Brain microvascular endothelial cell (primary cell): Measurements from ENCODE around the gene MAP4K1.
A peak's percentile ranks its signal among the peaks of the same experiment; 100 is the strongest.

Source experiments
- DNase-seq: peaks from one replicate; pipeline ENCODE4 v3.0.0-alpha.2; 2020
- H3K27ac ChIP-seq: fragments of 250-450 bp; sonication (Bioruptor Pico); 2 replicates; pipeline ENCODE4 v1.5.1; 2020; ENCODE audit warnings: mild to moderate bottlenecking, moderate library complexity
- H3K27me3 ChIP-seq: fragments of 250-450 bp; sonication (Bioruptor Pico); replicated peaks from 2 replicates; pipeline ENCODE4 v1.5.1; 2020; ENCODE audit warnings: mild to moderate bottlenecking
- H3K36me3 ChIP-seq: fragments of 250-450 bp; sonication (Bioruptor Pico); replicated peaks from 2 replicates; pipeline ENCODE4 v1.5.1; 2020; ENCODE audit warnings: mild to moderate bottlenecking
- H3K4me3 ChIP-seq: 2 replicates; pipeline ENCODE4 v1.5.1; 2011; ENCODE audit warnings: low read depth, mild to moderate bottlenecking, control low read depth, low read length, moderate library complexity
- in situ Hi-C: cut with HindIII; loops from 2 replicates; pipeline ENCODE4 v1.10.0; 2017; ENCODE audit warnings: low sequenced_read_pairs, low pct_ligation_motif_present
- TF ChIP-seq, protein P1 (sequence below): IDR thresholded peaks from 2 replicates; pipeline ENCODE4 v1.5.1; 2011; ENCODE audit warnings: low read depth, mild to moderate bottlenecking, moderate library complexity, low read length, control low read depth, inconsistent platforms; ENCODE audit errors: missing control alignments

MAP4K1 gene

DNA sequence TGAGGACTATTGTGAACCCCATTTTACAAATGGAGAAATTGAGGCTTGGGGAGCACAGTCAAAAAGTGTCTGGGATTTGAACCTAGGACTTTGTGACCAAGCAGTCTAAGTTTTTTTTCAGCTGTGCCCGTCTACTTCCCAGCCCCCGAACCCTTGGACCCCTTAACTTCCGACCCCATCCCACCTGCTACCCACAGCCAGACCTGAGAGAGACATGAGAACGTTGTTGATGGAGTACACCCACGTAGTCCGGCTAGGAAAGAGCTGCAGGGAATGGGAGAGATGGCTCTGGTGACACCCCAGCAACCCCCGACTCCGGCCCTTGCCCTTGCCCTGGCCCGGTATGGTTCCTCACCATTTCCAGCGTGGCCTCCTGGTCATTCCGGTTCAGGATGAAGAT lies 18.0 kb downstream of the MAP4K1 start:
- no peak for DNase-seq
- no peak overlapping the region for H3K4me3 ChIP-seq
- H3K36me3 ChIP-seq, result no peaks in the 10 kb centered on the region
- H3K27ac ChIP-seq, result no peak overlapping the region
- in situ Hi-C loops, result no loop called here
- TF ChIP-seq, protein P1, sequence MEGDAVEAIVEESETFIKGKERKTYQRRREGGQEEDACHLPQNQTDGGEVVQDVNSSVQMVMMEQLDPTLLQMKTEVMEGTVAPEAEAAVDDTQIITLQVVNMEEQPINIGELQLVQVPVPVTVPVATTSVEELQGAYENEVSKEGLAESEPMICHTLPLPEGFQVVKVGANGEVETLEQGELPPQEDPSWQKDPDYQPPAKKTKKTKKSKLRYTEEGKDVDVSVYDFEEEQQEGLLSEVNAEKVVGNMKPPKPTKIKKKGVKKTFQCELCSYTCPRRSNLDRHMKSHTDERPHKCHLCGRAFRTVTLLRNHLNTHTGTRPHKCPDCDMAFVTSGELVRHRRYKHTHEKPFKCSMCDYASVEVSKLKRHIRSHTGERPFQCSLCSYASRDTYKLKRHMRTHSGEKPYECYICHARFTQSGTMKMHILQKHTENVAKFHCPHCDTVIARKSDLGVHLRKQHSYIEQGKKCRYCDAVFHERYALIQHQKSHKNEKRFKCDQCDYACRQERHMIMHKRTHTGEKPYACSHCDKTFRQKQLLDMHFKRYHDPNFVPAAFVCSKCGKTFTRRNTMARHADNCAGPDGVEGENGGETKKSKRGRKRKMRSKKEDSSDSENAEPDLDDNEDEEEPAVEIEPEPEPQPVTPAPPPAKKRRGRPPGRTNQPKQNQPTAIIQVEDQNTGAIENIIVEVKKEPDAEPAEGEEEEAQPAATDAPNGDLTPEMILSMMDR, result no peak
- no peaks in the 10 kb centered on the region for H3K27me3 ChIP-seq

GRCh38 chr19:38597075-38597474 lies 20.7 kb downstream of the MAP4K1 start:
- Histone ChIP-seq H3K36me3 (no peaks in the 10 kb centered on the region), H3K4me3 (no peak overlapping the region), H3K27me3 (no peaks in the 10 kb centered on the region), H3K27ac (no peak overlapping the region)
- in situ Hi-C loops, result no loop called here
- DNase-seq, result no peak
- TF ChIP-seq, protein P1, result no peak

GRCh38 chr19:38596057-38596981 lies 21.4 kb downstream of the MAP4K1 start:
- no peaks in the 10 kb centered on the region for H3K36me3 ChIP-seq
- H3K4me3 ChIP-seq, result no peak overlapping the region
- TF ChIP-seq, protein P1, result no peak
- no peak for DNase-seq
- H3K27ac ChIP-seq, result no peak overlapping the region
- H3K27me3 ChIP-seq, result no peaks in the 10 kb centered on the region
- in situ Hi-C loops, result no loop called here

- TF ChIP-seq, protein P1, result peak; percentile 11
- in situ Hi-C loops, result no loop called here
- Histone ChIP-seq H3K27ac (no peak overlapping the region), H3K4me3 (no peak overlapping the region), H3K27me3 (no peaks in the 10 kb centered on the region), H3K36me3 (no peaks in the 10 kb centered on the region)
- no peak for DNase-seq
These were observed 24.8 kb downstream of the MAP4K1 start for GRCh38 chr19:38592940-38593339.

- Histone ChIP-seq H3K27ac (no peak overlapping the region), H3K36me3 (no peaks in the 10 kb centered on the region), H3K4me3 (no peak overlapping the region), H3K27me3 (no peaks in the 10 kb centered on the region)
- no peak for DNase-seq
- TF ChIP-seq, protein P1, result no peak
- in situ Hi-C loops, result no loop called here
These were observed 29.7 kb downstream of the MAP4K1 start for GRCh38 chr19:38588041-38588440.

- Histone ChIP-seq H3K27me3 (no peaks in the 10 kb centered on the region), H3K27ac (no peak overlapping the region), H3K36me3 (no peaks in the 10 kb centered on the region), H3K4me3 (no peak overlapping the region)
- no peak for DNase-seq
- in situ Hi-C loops, result no loop called here
- TF ChIP-seq, protein P1, result no peak
These were observed 30.2 kb downstream of the MAP4K1 start for GRCh38 chr19:38587562-38587961.
